OCI-LY1 (cell line): ENCODE results near the gene MXRA8.

ENCODE experiments used
- H2AFZ ChIP-seq: fragments of 200-600 bp; sonication (generic), shearing (Covaris generic); 2 replicates; pipeline ENCODE4 v1.6.0; 2014; ENCODE audit warnings: antibody characterized with exemption, mild to moderate bottlenecking, low read length
- H3F3A ChIP-seq: fragments of 200-600 bp; sonication (generic), shearing (Covaris generic); 2 replicates; pipeline ENCODE4 v1.6.0; 2014; ENCODE audit warnings: mild to moderate bottlenecking, antibody characterized with exemption, low read length, moderate library complexity; ENCODE audit not compliant: insufficient read depth
- H3K27ac ChIP-seq: fragments of 200-600 bp; sonication (generic); 2 replicates; pipeline ENCODE4 v1.5.1; 2014; ENCODE audit warnings: low read length, mixed run types, mild to moderate bottlenecking, low read depth; ENCODE audit not compliant: poor library complexity, severe bottlenecking
- H3K27me3 ChIP-seq: fragments of 200-600 bp; sonication (generic); 2 replicates; pipeline ENCODE4 v1.6.0; 2014; ENCODE audit warnings: antibody characterized with exemption, mild to moderate bottlenecking, low read length, moderate library complexity; ENCODE audit not compliant: insufficient read depth
- H3K36me3 ChIP-seq: fragments of 200-600 bp; sonication (generic); 2 replicates; pipeline ENCODE4 v1.6.1; 2014; ENCODE audit warnings: mild to moderate bottlenecking, antibody characterized with exemption, low read length, moderate library complexity, mixed read lengths; ENCODE audit not compliant: insufficient read depth
- H3K4me1 ChIP-seq: fragments of 200-600 bp; sonication (generic); 2 replicates; pipeline ENCODE4 v1.5.1; 2014; ENCODE audit warnings: mild to moderate bottlenecking, low read length, moderate library complexity; ENCODE audit not compliant: insufficient read depth, severe bottlenecking
- H3K4me2 ChIP-seq: fragments of 200-600 bp; sonication (generic), shearing (Covaris generic); 2 replicates; pipeline ENCODE4 v1.6.1; 2014; ENCODE audit warnings: low read length
- H3K4me3 ChIP-seq: fragments of 200-600 bp; sonication (generic); 2 replicates; pipeline ENCODE4 v1.5.1; 2014; ENCODE audit warnings: low read length, low read depth, mild to moderate bottlenecking, mixed read lengths; ENCODE audit not compliant: poor library complexity, severe bottlenecking
- H3K79me2 ChIP-seq: fragments of 200-600 bp; shearing (Covaris generic); 2 replicates; pipeline ENCODE4 v1.6.1; 2016; ENCODE audit warnings: mixed run types, low read length, mixed read lengths; ENCODE audit not compliant: insufficient read depth
- H3K9ac ChIP-seq: fragments of 200-600 bp; sonication (generic), shearing (Covaris generic); 2 replicates; pipeline ENCODE4 v1.6.1; 2014; ENCODE audit warnings: mild to moderate bottlenecking, low read length, mixed read lengths
- H3K9me2 ChIP-seq: fragments of 200-600 bp; sonication (generic), shearing (Covaris generic); 2 replicates; pipeline ENCODE4 v1.6.1; 2014; ENCODE audit warnings: low read depth, mild to moderate bottlenecking, low read length, mixed read lengths
- H3K9me3 ChIP-seq: fragments of 200-600 bp; shearing (Covaris generic); 2 replicates; pipeline ENCODE4 v1.6.1; 2014; ENCODE audit warnings: low read length, mixed read lengths
- H4K20me1 ChIP-seq: fragments of 200-600 bp; sonication (generic), shearing (Covaris generic); 2 replicates; pipeline ENCODE4 v1.6.0; 2016; ENCODE audit warnings: mild to moderate bottlenecking, low read length; ENCODE audit not compliant: insufficient read depth
- EZH2 ChIP-seq: fragments of 200-600 bp; sonication (generic), shearing (Covaris generic); IDR thresholded peaks from 2 replicates; pipeline ENCODE4 v1.8.0; 2017; ENCODE audit warnings: borderline replicate concordance, mixed run types, mild to moderate bottlenecking, antibody characterized with exemption, low read length, moderate library complexity, mixed read lengths
- TF ChIP-seq, protein P1 (sequence below): fragments of 200-600 bp; sonication (generic), shearing (Covaris generic); IDR thresholded peaks from 2 replicates; pipeline ENCODE4 v1.5.1; 2017; ENCODE audit warnings: mild to moderate bottlenecking, antibody characterized with exemption, low read length, moderate library complexity, mixed read lengths

The MXRA8 gene

DNA sequence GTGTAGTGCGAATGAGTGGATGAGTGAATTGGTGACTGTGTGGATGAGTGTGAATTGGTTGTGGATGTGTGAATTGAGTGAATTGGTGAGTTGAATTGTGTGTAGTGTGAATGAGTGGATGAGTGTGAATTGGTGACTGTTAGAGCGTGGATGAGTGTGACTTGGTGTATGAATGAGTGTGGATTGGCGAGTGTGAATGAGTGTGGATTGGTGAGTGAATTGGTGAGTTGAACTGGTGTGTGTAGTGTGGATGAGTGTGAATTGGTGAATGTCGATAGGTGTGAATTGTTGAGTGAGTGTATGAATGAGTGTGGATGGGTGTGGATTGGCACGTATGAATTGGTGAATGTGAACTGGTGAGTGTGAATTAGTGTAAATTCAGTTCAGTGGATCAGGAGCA is 9.0 kb upstream of the MXRA8 start:
- Histone ChIP-seq H3K9me2 (no peaks in the 10 kb centered on the region), H3K4me1 (peaks cover 8% of the 10 kb centered on the region), H3F3A (no peaks in the 10 kb centered on the region), H3K9ac (no peak overlapping the region), H4K20me1 (no peaks in the 10 kb centered on the region), H3K79me2 (no peaks in the 10 kb centered on the region), H3K27ac (no peak overlapping the region), H3K36me3 (peaks cover 6% of the 10 kb centered on the region; the same call in 1 of the 2 replicates), H3K9me3 (peaks cover 3% of the 10 kb centered on the region), H2AFZ (no peak overlapping the region), H3K27me3 (no peaks in the 10 kb centered on the region), H3K4me3 (no peak overlapping the region), H3K4me2 (no peak overlapping the region)
- TF ChIP-seq EZH2: no peak
- TF ChIP-seq, protein P1, sequence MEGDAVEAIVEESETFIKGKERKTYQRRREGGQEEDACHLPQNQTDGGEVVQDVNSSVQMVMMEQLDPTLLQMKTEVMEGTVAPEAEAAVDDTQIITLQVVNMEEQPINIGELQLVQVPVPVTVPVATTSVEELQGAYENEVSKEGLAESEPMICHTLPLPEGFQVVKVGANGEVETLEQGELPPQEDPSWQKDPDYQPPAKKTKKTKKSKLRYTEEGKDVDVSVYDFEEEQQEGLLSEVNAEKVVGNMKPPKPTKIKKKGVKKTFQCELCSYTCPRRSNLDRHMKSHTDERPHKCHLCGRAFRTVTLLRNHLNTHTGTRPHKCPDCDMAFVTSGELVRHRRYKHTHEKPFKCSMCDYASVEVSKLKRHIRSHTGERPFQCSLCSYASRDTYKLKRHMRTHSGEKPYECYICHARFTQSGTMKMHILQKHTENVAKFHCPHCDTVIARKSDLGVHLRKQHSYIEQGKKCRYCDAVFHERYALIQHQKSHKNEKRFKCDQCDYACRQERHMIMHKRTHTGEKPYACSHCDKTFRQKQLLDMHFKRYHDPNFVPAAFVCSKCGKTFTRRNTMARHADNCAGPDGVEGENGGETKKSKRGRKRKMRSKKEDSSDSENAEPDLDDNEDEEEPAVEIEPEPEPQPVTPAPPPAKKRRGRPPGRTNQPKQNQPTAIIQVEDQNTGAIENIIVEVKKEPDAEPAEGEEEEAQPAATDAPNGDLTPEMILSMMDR: no peak

DNA sequence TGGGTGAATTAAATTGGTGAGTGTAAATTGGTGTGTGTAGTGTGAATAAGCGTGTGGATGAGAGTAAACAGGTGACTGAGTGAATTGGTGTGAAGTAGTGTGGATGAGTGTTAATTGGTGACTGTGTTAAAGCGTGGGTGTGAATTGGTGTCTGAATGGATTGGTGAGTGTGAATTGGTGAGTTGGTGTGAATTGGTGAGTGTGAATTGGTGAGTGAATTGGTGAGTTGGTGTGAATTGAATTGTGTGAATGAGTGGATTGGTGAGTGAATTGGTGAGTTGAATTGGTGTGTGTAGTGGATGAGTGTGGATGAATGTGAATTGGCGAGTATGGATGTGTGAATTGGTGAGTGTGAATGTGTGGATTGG is 8.3 kb upstream of the MXRA8 start:
- no peak overlapping the region for H3K4me3 ChIP-seq
- H3K27ac ChIP-seq: no peak overlapping the region
- H3K4me2 ChIP-seq: no peak overlapping the region
- H3K36me3 ChIP-seq: peaks cover 4% of the 10 kb centered on the region; the same call in 1 of the 2 replicates
- no peak for TF ChIP-seq EZH2
- TF ChIP-seq, protein P1: no peak
- H3K27me3 ChIP-seq: no peaks in the 10 kb centered on the region
- H3K4me1 ChIP-seq: peaks cover 2% of the 10 kb centered on the region
- no peaks in the 10 kb centered on the region for H3K79me2 ChIP-seq
- H3F3A ChIP-seq: no peaks in the 10 kb centered on the region
- H4K20me1 ChIP-seq: no peaks in the 10 kb centered on the region
- no peak overlapping the region for H2AFZ ChIP-seq
- H3K9ac ChIP-seq: no peak overlapping the region
- H3K9me3 ChIP-seq: peaks cover 3% of the 10 kb centered on the region
- H3K9me2 ChIP-seq: no peaks in the 10 kb centered on the region

DNA sequence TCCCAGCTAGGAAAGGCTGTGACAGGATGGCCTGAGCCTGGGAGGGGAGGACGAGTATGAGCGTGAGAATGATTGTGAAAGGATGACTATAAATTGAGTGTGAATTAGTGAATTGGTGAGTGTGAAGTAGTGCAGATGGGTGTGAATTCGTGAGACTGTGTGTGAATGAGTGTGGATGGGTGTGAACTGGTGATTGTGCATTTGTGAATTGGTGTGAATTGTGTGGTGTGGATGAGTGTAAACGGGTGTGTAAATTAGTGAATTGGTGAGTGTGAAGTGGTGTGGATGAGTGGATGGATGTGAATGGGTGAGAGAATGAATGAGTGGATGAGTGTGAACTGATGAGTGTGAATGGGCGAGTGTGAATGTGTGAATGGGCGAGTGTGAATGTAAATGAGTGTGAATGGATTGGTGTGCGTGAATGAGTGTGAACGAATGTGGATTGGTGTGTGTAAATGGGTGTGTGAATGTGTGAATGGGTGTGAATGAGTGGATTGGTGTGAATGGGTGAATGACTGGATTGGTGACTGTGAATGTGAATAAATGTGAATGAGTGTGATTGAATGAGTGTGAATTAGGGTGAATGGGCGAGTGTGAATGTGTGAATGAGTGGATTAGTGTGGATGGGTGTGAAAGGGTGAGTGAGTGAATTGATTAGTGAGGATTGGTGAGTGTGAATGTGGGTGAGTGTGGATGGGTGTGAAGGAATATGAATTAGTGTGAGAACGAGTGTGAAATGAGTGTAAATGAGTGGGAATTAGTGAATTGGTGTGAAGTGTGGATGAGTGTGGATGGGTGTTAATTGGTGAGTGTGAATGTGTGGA is 7.7 kb upstream of the MXRA8 start:
- H3K9me2 ChIP-seq: no peaks in the 10 kb centered on the region
- H3K4me2 ChIP-seq: no peak overlapping the region
- peaks cover 3% of the 10 kb centered on the region for H3K9me3 ChIP-seq
- no peaks in the 10 kb centered on the region for H3K79me2 ChIP-seq
- no peaks in the 10 kb centered on the region; the same call in 1 of the 2 replicates for H3K27me3 ChIP-seq
- TF ChIP-seq, protein P1: no peak
- TF ChIP-seq EZH2: no peak
- H3K36me3 ChIP-seq: no peaks in the 10 kb centered on the region
- H3K4me1 ChIP-seq: no peaks in the 10 kb centered on the region
- H3K4me3 ChIP-seq: no peak overlapping the region
- H3K27ac ChIP-seq: no peak overlapping the region
- no peak overlapping the region for H2AFZ ChIP-seq
- no peaks in the 10 kb centered on the region for H4K20me1 ChIP-seq
- H3K9ac ChIP-seq: no peak overlapping the region
- H3F3A ChIP-seq: no peaks in the 10 kb centered on the region
